Subcutaneous abdominal adipose tissue (tissue), 5 donors: ENCODE measurements around the gene ATP8B4.

Experiments used
- H3K27ac ChIP-seq: one replicate; pipeline ENCODE4 v1.7.0; 2013; ENCODE audit warnings: low read depth, mild to moderate bottlenecking, inconsistent platforms, low read length, moderate library complexity
- H3K27me3 ChIP-seq, 5 donors: one replicate each; pipeline ENCODE4 v1.7.0; 2013; ENCODE audit warnings: low read length in 5 of 5, inconsistent platforms in 1 of 5; ENCODE audit not compliant: control insufficient read depth in 5 of 5, insufficient read depth in 4 of 5
- H3K36me3 ChIP-seq, 5 donors: one replicate each; pipeline ENCODE4 v1.7.0; 2013; ENCODE audit warnings: low read length in 5 of 5; ENCODE audit not compliant: control insufficient read depth in 5 of 5, insufficient read depth in 5 of 5
- H3K4me1 ChIP-seq, 5 donors: one replicate each; pipeline ENCODE4 v1.7.0; 2013; ENCODE audit warnings: low read length in 5 of 5, mild to moderate bottlenecking in 3 of 5, moderate library complexity in 1 of 5; ENCODE audit not compliant: control insufficient read depth in 5 of 5, insufficient read depth in 5 of 5
- H3K4me3 ChIP-seq, 5 donors: one replicate each; pipeline ENCODE4 v1.7.0; 2013; ENCODE audit warnings: low read length in 5 of 5, low read depth in 1 of 5
- H3K9ac ChIP-seq, 5 donors: one replicate each; pipeline ENCODE4 v1.7.0; 2013; ENCODE audit warnings: low read length in 5 of 5, mild to moderate bottlenecking in 4 of 5, moderate library complexity in 3 of 5
- H3K9me3 ChIP-seq, 5 donors: one replicate each; pipeline ENCODE4 v1.7.0; 2013; ENCODE audit warnings: low read length in 5 of 5; ENCODE audit not compliant: control insufficient read depth in 5 of 5
- donor health status: healthy.
- donor health status: healthy.
- donor health status: healthy.
- donor health status: healthy.
- donor health status: healthy.

ATP8B4 gene

DNA sequence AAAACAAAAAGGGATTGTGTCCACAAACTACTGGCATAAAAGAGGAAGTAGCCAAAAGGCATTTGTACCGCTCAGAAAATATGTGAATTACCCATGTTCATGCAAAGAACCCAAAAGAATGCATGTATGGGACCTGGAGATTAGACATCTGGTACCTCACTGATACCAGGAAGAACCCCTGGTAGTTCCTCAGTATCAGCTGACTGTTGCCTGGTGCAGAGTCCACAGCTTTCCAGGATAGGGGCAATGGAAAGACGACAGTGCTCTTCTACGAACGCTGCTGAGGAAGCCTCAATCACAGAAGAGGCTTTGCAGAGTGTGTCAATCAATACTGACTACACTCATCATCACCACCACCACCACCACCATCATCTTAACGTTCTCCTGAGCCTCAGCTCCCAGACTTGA lies 63.3 kb downstream of the ATP8B4 start:
- Histone ChIP-seq H3K4me1 (peaks cover 8 to 55% (median 45%) of the 10 kb centered on the region in 5 donors), H3K9ac (no peak overlapping the region), H3K4me3 (no peak overlapping the region), H3K27ac (peak overlapping the region; percentile 80), H3K27me3 (no peaks in the 10 kb centered on the region), H3K36me3 (no peaks in the 10 kb centered on the region), H3K9me3 (no peaks in the 10 kb centered on the region)

DNA sequence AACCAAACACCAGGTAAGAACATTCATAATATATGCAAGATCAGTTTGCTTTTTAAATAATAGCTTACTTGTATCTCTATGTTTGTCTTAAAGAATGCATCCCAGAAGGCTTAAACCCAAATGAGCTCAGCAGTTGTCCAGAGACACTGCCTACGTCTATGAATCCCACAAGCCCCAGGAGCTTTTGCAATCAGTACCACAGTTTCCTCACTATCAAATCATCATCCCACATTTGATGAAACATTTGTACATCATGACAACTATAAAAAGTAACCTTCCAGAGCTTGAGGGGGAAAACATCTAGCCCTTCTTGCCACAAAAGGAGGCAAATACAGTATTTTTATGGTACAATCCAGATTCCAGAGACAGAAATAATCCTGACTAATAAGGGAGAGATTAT lies 63.7 kb downstream of the ATP8B4 start:
- Histone ChIP-seq H3K36me3 (no peaks in the 10 kb centered on the region), H3K9me3 (no peaks in the 10 kb centered on the region), H3K9ac (peak overlapping the region in 1 of 5 donors; percentile 57), H3K4me3 (peak overlapping the region in 3 of 5 donors; percentile 13 to 63 (median 45)), H3K27ac (peak overlapping the region; percentile 80), H3K4me1 (peaks cover 8 to 54% (median 43%) of the 10 kb centered on the region in 5 donors), H3K27me3 (no peaks in the 10 kb centered on the region)

DNA sequence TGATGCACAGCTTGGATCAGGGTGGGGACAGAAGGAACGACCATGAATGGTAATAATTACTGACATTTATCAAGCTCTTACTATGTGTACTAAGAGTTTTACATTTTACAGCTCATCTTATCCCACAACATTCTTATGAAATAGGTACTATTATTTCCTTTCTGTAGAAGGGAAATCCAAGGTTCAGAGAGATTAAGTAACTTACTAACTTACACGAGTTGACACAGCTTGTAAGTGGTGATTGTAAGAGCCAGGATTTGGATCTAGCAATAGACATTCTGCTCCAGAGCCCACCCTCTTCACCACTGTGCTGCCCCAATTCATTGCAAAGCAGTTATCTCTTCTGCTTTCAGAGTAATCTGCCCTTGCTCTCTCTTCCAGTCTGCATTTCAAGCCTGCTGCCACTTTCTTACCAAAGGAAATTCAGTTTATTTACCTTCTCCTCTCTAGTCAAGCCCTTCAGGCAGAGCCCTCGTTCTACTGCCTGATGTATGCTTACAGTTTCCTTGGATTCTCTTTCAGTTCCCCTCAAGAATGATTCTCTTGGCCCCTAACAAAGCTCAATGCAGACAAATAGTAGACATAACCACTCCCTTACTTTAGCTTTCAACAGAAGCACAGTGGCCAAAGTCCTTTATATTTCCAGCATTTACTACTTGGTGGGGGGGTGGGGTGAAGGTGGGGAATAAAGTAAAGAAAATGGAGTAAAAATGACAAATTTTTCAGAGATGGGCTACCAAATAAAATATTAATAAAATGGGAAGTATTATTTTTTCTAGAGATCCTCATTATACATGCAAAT lies 65.8 kb downstream of the ATP8B4 start:
- Histone ChIP-seq H3K4me1 (peaks cover 5 to 37% (median 23%) of the 10 kb centered on the region in 5 donors), H3K9ac (no peak overlapping the region), H3K4me3 (no peak overlapping the region)

DNA sequence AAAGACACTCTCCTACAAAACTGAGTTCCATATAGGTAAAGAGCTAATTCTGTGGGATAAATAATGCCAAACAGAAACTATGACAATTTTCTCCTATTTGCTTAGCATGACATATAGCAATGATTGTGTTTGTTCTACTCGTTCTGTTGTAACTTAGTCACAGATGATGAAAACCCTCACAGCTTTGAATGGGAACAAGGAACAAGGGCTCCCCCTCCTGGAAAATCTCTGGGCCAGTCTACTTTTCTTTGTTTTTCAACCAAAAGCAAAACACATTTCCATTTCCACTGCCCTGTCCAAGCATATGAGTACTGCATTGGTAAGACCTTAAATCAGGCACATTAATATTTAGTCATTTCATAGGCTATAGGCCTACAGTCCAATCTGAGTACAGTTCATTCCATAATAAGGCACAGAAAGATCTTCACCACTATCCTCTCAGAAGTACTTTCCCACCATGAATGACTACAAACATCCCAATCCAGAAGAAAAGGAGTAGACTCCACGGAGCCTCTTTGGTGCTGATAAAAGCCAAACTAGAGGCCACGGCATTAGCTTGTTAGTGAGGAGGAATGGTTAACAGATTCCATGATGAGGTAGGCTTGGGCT lies 67.1 kb downstream of the ATP8B4 start:
- Histone ChIP-seq H3K27me3 (no peaks in the 10 kb centered on the region), H3K36me3 (no peaks in the 10 kb centered on the region), H3K4me3 (no peak overlapping the region), H3K4me1 (peaks cover 5 to 33% (median 19%) of the 10 kb centered on the region in 5 donors), H3K27ac (peak overlapping the region; percentile 59), H3K9ac (no peak overlapping the region), H3K9me3 (no peaks in the 10 kb centered on the region)

More for the DNA sequence above, 65.8 kb downstream of the ATP8B4 start:
- peak overlapping the region; percentile 14 for H3K27ac ChIP-seq
- H3K36me3 ChIP-seq: no peaks in the 10 kb centered on the region
- no peaks in the 10 kb centered on the region for H3K9me3 ChIP-seq
- H3K27me3 ChIP-seq: no peaks in the 10 kb centered on the region

DNA sequence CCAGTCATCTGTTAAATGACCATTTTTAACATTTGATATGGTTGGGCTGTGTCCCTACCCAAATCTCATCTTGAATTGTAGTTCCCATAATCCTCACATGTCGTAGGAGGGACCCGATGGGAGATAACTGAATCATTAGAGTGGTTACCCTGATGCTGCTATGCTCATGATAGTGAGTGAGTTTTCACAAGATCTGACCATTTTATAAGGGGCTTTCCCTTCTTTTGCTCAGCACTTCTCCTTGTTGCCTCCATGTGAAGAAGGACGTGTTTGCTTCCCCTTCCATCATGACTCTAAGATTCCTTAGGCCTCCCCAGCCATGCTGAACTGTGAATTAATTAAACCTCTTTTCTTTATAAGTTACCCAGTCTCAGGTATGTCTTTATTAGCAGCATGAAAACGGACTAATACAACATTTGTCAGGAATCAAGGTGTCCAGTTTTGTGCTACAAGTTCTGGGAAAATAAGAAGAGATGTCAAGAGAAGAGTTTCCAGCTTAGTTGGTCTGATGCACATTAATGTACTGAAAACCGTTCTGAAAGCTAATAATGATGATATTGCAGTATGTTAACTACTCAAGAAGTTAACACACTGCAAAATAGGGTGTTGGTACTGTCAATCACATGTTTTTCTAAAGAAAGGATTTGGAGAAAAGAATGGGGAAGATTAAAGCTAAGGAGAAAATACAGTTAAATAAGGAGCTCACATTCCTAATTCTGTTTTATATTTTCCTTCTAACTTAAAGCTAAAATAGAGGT lies 67.9 kb downstream of the ATP8B4 start:
- Histone ChIP-seq H3K27me3 (no peaks in the 10 kb centered on the region), H3K9me3 (no peaks in the 10 kb centered on the region), H3K27ac (no peak overlapping the region), H3K9ac (no peak overlapping the region), H3K4me3 (no peak overlapping the region), H3K36me3 (no peaks in the 10 kb centered on the region), H3K4me1 (peaks cover 5 to 31% (median 19%) of the 10 kb centered on the region in 5 donors)

GRCh38 chr15:50049871-50050270 lies 69.2 kb downstream of the ATP8B4 start:
- Histone ChIP-seq H3K4me3 (no peak overlapping the region), H3K9ac (no peak overlapping the region), H3K27ac (no peak overlapping the region), H3K36me3 (no peaks in the 10 kb centered on the region), H3K9me3 (no peaks in the 10 kb centered on the region), H3K27me3 (no peaks in the 10 kb centered on the region), H3K4me1 (peaks cover 0 to 18% (median 8%) of the 10 kb centered on the region in 5 donors)

DNA sequence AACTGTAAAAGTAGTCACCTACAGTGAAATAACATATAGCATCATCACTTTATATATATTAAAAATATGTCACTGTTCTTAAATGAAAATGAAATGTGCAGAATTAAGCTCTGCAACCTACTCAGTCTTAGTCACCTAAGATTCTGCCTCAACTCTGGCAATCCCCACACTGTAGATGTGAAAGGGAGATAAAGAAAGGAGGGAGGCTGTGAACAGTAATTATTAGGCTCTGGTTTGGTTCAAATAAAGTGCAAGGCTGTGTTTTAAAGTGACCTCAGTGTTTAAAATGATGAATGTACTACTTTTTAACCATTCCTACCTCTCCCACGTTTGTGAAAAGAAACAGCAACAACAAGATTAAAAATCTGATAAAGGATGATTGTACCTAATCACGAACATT lies 72.2 kb downstream of the ATP8B4 start:
- H3K27ac ChIP-seq: no peak overlapping the region
- H3K9me3 ChIP-seq: peaks cover 4 to 15% (median 12%) of the 10 kb centered on the region in 5 donors
- H3K4me3 ChIP-seq: no peak overlapping the region
- peaks cover 0 to 3% (median 0%) of the 10 kb centered on the region in 5 donors for H3K4me1 ChIP-seq
- H3K27me3 ChIP-seq: no peaks in the 10 kb centered on the region
- peaks cover 0 to 4% (median 0%) of the 10 kb centered on the region in 5 donors for H3K36me3 ChIP-seq
- H3K9ac ChIP-seq: no peak overlapping the region

DNA sequence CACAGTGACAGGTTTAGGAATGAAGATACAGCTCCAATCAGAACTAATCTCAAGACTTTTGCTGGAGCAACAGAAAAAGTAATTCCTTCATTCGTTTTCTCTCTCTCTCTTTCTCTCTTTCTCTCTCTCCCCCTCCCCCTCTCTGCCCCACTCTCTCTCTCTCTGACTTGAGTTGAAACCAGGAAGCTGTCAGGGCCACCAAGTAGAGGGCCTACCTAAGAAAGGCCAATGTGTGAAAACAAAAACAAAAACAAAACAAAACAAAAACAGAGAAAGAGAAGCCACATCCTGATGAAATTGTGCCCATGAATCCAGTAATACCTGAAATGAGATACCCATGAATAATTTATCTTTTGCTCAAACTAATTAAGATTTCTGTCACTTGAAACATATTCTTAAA lies 72.9 kb downstream of the ATP8B4 start:
- Histone ChIP-seq H3K4me1 (no peaks in the 10 kb centered on the region), H3K9me3 (peaks cover 4 to 15% (median 12%) of the 10 kb centered on the region in 5 donors), H3K9ac (no peak overlapping the region), H3K27me3 (no peaks in the 10 kb centered on the region), H3K36me3 (peaks cover 0 to 4% (median 0%) of the 10 kb centered on the region in 5 donors), H3K4me3 (no peak overlapping the region), H3K27ac (no peak overlapping the region)

- Histone ChIP-seq H3K36me3 (peaks cover 0 to 4% (median 0%) of the 10 kb centered on the region in 5 donors), H3K4me3 (no peak overlapping the region), H3K27ac (no peak overlapping the region), H3K27me3 (no peaks in the 10 kb centered on the region), H3K4me1 (no peaks in the 10 kb centered on the region), H3K9ac (no peak overlapping the region), H3K9me3 (peaks cover 4 to 15% (median 12%) of the 10 kb centered on the region in 5 donors)
These were observed 74.1 kb downstream of the ATP8B4 start for GRCh38 chr15:50044904-50045303.
